ACHN (cell line): Measurements from ENCODE around the gene MOXD1.

ENCODE experiments used
- DNase-seq: peaks from one replicate; pipeline ENCODE4 v3.0.0-alpha.2; 2015
- in situ Hi-C: cut with HindIII; loops from 2 replicates; pipeline ENCODE4 v1.10.0; 2017; ENCODE audit warnings: low sequenced_read_pairs, low pct_ligation_motif_present, low pct_unique_long_range_greater_than_20kb

The MOXD1 gene

DNA sequence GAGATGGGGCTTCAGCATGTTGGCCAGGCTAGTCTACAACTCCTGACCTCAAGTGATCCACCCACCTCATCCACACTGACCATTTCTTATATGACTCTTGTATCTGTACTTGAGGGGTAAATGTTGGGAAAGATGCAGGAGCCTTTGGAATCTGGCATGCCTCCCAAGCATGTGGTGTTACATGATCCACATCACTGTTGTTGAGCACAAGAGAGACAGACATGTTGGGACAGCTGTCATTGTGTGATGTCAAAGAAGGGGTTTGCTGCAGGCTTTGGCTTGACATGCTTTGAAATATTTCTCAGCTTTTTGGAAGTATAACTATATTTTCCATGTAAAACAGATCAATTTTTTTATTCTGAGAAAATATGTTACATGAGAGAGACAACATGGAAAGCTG is 139.9 kb downstream of the MOXD1 start:
- DNase-seq, result no peak
- in situ Hi-C loops, result no loop called here

DNA sequence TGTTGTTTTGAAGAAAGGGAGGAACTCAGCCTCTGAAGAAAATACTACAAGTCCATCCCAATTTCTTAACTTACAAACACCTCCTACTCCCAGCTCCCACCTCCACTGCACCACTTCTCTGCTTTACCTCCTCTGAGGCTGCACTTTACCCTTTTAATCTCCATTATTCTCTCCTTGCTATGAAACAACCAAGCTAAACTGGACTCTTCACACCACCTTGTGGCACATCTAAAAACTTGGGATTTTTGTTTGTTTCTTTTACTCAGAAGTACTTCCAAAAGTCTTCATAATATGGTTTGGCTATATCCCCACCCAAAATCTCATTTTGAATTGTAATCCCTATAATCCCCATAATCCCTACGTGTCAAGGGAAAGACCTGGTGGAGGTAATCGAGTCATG is 142.2 kb downstream of the MOXD1 start:
- in situ Hi-C loops, result no loop called here
- peak; percentile 30 for DNase-seq

- DNase-seq, result no peak
- in situ Hi-C loops, result no loop called here
Observed at GRCh38 chr6:132257561-132257960, 143.7 kb downstream of the MOXD1 start.

DNA sequence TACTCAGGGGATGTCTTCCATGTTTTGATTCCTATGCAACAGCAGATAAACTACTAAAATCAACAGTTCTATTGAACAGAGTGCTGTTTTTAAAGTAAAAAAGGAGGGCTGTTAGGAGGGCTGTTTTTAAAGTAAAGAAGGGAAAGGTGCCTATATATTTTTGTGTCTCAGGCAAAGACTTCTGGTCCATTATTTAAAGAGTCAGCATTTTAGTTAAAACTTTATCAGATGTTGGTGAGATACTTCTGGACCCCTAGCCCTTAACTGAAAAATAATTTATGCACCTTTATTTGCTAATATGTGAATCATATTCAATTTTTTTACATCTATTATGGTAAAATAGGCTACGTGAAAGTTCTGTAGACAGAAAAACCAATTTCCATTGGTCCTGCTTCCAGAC is 144.8 kb downstream of the MOXD1 start:
- in situ Hi-C loops, result no loop called here
- no peak for DNase-seq

DNA sequence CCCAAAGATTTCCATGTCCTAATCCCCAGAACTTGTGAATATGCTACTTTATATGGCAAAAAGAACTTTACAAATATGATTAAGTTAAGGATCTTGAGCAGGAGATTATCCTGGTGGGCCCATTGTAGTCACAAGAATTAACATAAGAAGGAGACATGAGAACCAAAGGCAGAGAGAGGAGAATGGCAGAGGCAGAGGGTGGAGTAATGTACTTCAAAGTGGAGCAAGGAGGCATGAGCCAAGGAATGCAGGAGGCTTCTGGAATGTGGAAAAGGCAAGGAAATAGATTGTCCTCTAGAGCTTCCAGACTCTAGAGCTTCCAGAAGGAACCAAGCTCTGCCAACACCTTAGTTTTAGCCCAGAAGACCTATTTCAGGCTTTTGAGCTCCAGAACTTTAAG is 147.4 kb downstream of the MOXD1 start:
- in situ Hi-C loops, result no loop called here
- no peak for DNase-seq

DNA sequence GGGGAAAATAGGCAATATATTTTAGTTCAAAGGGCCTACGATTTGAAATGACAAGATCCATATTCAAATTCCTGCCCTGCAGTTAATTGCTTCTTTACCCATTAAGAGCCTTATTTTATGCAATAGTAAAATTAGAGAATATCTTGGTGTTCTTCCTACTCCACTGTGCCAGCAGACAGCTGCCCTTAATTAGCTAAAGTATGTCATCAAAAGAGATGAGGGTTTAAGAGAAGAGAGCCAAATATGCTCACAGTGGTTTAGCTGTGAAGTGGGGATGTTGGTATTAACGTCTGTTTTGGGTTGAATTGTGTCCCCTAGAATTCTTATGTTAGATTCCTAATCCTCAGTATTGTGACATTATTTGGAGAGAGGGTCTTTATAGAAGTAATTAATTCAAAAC is 148.1 kb downstream of the MOXD1 start:
- no peak for DNase-seq
- in situ Hi-C loops, result no loop called here

- DNase-seq, result no peak
- in situ Hi-C loops, result no loop called here
Observed at GRCh38 chr6:132252113-132252512, 149.2 kb downstream of the MOXD1 start.

- DNase-seq, result no peak
- in situ Hi-C loops, result no loop called here
Observed at GRCh38 chr6:132251711-132252110, 149.6 kb downstream of the MOXD1 start.

- no peak for DNase-seq
- in situ Hi-C loops, result no loop called here
Observed at GRCh38 chr6:132247381-132248159, 153.7 kb downstream of the MOXD1 start.

GRCh38 chr6:132246632-132247270 is 154.5 kb downstream of the MOXD1 start:
- no peak for DNase-seq
- in situ Hi-C loops, result no loop called here

GRCh38 chr6:132246120-132246617 is 155.1 kb downstream of the MOXD1 start:
- in situ Hi-C loops, result no loop called here
- DNase-seq, result no peak
